ENCODE results near the gene ARMC8.

The ARMC8 gene

DNA sequence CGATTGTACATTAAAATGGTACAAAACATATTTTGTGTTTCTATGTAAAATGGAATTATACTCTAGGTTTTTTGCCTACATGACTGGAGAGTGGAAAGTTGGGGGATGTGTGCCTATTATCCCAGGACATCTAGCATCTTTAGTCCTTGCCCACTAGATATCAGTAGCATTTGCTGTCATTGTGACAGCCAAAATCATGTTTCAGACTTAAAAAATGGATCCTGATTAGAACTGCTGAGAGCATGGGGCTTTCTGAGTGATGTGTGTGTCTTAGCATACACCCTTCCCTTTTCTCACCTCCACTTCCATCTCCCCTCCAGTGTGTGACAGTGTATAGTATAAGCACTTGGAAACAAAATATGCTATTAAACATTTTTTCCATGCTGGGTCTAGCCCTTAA is 13.3 kb downstream of the ARMC8 start:
- DNase-seq, result no peak

DNA sequence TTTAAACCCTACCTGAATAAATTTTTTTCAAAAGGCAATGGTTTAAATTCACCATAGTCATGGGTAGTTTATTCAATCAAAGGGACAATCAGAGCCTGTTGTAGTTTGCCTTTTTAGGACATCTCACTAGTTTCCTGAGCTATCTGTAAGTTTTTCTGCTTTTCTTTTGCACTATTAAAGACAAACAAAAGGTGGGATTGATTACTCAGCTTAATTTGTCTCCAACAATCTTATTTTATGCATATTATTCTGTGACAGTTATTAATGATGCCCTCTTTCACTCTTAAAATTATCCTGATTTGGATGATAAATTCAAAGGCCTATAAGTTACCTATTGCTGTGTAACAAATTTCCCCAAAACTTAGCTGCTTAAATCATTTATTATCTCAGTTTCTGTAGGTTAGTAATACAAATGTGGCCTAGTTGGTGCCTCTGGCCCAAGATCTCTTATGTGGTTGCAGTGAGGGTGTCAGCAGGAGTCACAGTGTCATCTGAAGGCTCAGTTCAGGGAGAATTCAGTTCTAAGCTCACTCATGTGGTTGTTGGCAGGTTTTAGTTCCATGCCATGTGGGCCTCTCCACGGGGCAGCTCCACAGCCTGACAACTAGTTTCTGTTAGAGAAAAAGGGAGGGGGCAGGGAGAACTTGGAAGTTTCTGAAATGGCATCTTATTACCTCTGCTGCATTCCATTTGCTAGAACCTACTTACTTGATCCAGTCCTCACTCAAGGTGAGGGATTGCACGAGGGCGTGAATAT is 16.0 kb downstream of the ARMC8 start:
- DNase-seq, result no peak

GRCh38 chr3:138203938-138204337 is 16.8 kb downstream of the ARMC8 start:
- no peak for DNase-seq

- no peak for DNase-seq
Observed at GRCh38 chr3:138205527-138205926, 18.4 kb downstream of the ARMC8 start.

- no peak for DNase-seq
Observed at GRCh38 chr3:138206196-138206595, 19.1 kb downstream of the ARMC8 start.

DNA sequence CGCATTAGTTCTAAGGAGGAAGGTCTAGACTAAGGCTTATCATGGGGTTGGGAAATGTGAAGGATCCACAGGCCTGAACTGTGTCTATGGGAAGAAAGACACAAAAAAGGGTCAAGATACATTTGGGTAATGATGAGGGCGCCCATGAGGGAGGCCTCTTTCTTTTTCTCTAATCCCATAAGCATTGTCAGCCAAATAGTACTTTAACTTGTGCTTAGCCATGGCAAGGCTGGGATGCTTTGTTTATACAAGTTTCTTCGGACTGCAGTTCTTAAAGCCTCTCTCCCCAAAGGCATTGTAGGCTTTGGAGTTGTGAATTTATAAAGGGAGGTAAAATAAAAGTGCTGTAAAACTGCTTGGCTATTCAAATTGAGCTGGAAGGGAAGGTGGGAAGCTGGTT is 23.4 kb downstream of the ARMC8 start:
- DNase-seq, result no peak

DNA sequence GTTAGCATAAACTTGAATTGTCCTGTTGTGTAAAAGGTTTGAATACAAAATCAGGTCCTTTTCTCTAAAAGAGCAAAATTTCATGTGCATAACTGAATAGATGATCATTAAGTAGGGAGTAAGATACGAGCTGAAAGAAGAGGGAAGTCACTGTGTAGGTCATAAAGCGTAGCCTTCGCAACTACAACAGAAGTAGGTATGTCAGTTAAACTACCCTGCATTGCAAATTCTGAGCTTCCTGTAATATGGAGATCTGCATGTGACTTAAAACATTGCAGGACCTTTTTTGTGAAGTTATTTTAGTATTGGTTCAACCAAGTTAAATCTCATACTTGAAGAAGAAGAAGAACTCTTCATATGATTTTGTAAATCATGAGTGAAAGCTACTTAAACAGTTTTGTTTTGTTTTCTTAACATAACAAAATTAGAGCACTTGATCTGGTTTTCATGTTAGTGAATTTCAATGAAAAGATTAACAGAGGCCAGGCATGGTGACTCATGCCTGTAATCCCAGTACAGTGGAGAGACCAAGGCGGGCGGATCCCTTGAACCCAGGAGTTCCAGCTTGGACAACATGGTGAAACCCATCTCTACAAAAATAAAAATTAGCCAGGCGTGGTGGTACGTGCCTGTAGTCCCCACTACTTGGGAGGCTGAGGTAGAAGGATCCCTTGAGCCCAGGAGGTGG is 26.4 kb downstream of the ARMC8 start:
- DNase-seq, result no peak

DNA sequence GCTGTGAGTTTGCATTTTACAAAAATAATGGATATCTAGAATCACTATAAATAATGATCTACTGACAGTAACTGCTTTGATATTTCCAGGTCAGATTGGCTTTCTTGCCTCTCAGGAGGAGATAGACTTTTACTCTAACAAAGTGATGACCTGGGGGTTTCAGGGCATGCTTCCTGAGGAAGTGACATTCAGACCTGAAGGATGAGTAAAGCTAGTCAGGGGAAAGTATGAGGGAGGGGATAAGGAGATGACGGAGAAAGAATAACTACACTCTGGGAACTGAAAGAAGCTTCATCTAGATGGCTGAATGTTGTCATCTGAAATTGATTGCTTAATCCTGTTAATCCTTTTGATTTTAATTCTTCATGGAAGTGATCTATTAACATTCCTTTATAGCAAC is 32.2 kb downstream of the ARMC8 start:
- no peak for DNase-seq

DNA sequence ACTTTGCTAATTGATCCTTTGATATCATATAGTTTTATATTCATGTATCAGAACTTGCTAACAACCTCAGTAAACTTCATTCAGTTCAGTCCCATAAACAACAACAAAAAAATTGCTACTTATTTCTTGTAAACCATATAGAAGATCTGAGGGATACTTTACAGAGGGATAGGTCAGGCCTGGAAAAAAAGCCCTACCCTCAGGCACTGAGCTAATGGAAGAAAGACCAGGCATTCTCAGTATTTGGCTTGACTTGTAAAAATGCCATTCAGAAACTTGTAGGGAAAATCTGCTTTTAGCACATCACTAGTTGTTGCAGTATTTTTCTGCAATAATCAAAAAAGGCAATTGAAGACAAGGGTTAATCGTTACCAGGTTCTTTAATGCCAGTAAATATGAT is 33.1 kb downstream of the ARMC8 start:
- no peak for DNase-seq

DNA sequence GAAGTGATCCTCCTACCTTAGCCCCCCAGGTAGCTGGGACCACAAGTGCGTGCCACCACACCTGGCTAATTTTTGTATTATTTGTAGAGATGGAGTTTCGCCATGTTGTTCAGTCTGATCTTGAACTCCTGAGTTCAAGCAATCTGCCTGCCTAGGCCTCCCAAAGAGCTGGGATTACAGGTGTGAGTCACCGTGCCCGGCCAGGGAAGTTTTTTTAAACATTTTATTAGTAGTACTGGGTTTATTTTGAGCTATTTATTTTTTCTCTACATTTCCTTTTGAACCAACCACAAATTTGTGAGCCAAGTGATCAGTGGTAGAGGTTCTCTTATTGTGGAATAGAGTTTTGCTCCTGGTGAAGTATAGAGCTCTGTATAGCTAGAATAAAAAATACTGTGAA is 33.7 kb downstream of the ARMC8 start:
- DNase-seq, result no peak

- DNase-seq, result no peak
Observed at GRCh38 chr3:138222131-138222941, 35.2 kb downstream of the ARMC8 start.

DNA sequence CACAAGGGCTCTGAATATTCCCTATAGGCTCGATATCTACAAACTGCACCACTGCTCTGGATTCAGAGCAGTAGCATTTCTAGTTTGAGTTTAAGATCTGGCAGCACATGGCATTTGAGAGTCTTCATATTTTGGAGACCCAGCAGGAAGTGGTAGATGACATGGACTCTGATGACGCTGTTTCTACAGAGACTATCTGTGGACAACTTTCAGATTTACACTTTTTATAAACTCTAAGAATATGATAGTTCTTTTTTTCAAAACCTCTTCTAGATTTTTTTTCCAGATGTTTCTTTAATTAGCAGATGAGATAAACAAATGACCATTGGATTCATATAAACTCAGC is 35.8 kb downstream of the ARMC8 start:
- no peak for DNase-seq

DNA sequence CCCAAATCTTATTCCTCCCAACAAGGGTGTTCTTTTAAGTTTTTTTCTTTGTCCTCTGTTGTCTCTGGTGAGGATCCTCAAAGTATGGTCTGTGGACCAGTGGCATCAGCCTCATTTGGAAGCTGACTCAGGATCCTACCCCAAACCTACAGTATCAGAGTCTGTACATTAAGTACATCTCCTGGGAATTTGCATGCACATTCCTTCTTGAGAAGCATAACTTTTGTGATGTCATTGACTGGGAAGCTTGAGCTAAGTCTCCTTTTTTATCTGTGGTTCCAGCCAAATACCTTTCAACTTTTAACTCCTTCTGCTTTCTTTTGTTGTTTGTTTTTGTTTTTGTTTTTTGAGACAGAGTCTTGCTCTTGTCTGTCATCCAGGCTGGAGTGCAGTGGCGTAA is 40.5 kb downstream of the ARMC8 start:
- DNase-seq, result no peak

DNA sequence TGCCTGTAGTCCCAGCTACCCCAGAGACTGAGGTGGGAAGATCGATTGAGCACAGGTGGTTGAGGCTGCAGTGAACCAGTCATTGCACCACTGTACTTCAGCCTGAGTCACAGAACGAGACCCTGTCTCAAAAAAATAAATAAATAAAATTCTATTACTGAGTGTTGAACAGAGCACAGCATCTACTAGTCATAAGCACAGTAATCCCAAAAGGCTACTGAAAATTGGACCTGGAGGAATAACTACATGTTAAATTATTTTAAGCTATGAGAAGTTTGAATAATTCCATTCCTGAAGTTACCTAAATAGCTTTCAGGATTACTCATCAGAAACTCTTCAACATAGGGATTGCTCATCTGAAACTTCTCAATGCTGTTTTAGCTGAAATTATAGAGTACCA is 43.4 kb downstream of the ARMC8 start:
- DNase-seq, result no peak

DNA sequence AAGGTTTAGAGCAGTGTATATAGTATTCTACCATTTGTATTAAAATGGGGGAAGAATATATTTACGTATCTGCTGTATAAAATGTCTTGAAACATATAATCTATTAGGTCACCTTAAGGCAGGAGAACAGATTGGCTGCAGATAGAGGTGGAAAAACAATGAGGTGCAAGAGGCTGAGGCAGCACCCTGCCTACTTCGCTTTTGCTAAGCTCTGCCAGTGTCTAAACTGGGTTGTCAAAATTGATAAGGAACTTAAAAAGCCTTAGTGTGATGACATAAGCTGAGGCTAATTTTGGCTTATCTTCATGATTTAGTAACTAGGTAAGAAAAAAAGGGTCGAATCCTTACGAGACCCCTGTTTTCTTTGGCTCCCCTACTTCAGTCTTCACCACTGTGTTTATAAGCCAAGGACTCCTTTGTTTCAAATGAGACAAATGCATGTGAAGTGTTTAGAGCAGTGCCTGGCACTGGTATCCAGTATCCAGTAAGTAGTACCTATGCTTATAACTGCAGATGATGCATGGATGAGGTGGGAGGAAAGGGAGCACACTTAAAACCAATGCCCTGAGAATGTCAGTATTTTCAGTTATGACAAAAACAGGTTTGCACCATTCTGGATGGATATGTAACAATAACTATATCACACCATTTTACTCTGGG is 45.7 kb downstream of the ARMC8 start:
- DNase-seq, result no peak

DNA sequence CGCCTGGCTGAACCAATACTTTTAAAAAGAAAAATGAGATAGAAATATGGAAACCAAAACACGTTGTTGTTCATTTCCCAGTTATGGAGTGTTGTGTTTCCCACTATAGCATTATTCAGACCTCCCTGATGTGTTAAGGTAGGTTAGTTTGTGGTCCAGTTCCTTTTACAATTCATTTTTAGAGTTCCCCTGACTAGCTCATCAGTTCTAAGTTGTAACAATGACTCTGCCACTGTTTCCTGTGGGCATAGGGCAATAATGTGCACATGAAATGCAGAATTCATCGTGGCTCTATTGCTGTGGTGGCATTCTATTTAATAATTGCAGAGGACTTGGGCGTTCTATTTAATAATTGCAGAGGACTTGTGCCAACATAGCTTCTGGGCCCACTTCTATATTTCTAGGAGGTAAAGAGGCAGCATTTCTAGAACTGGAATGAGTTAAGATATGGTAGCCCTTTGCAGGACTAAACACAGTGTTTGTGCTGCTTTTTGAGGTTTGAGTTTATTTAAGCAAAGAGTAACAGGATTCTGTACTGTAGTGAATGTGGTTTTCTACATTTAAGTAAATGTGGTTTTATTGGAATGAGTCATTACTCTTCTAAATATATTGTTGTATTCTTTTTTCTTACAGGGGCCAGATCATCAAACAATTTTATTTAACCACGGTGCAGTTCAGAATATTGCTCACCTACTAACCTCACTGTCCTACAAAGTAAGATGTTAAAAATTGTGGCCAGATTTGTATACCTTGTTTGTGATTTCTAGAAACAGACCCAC is 47.5 kb downstream of the ARMC8 start:
- no peak for DNase-seq

DNA sequence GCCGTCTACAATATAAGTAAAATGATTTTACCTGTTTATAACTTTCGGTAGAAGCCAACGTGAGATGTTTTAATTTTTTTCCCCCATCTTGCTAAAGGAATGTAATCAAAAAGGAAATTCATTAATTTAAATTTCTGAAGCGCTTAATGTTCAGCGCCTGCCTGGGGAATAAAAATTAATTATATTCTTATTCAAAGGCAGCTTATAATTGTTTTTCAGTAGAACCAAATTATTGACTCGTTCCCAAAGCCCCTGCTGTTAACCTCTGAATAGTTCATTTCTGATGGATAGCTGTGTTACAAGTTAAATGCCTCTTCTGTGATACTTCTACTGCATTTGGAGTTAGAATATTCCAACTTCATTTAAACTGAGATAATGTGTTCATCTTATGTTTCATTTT is 51.6 kb downstream of the ARMC8 start:
- no peak for DNase-seq

GRCh38 chr3:138241061-138241460 is 54.0 kb downstream of the ARMC8 start:
- no peak for DNase-seq

- DNase-seq, result no peak
Observed at GRCh38 chr3:138241676-138242075, 54.6 kb downstream of the ARMC8 start.

DNA sequence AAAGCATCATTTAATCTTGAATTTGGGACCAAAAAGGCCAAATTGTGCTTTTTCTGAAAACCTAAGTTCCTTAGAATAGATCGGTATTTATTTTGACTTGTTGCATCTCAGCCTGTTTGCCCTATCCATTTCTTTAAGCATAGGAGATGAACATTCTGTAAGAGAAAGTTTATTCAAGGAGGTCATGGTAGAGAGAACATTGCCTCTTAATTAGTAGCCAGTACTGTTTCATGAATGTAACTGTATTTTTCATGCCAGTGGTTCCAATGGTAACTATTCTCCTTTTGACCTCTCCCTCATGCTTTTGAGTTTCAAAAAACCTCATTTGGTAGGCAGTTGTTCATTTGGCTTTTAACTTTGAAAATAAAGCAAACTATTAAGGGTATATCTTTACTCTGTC is 55.4 kb downstream of the ARMC8 start:
- DNase-seq, result no peak

GRCh38 chr3:138245026-138245425 is 57.9 kb downstream of the ARMC8 start:
- DNase-seq, result no peak

- DNase-seq, result no peak
Observed at GRCh38 chr3:138249636-138250035, 62.5 kb downstream of the ARMC8 start.

DNA sequence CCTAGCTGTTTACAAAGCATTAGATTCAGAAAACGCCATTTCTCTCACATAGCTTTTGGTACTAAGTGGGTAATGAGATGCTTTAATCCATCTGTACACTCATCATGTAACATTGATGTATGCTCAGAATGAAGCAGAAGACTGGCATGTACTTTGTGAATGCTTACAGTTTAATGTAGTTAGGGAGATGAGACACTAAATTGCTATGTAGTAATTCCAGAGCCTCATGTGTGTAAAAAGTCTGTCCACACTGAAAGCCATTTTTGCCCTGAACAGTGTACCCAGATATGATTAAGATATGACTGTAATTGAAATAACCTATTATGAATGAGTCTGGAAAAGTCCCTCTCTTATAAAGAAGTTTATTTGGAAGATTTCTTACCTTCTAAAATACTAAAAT is 66.5 kb downstream of the ARMC8 start:
- no peak for DNase-seq

Measured in NCI-H2029 treated with DMSO at 0.1 percent for 48 hours (cell line).